Posterior vena cava (tissue), 2 donors: ENCODE results near the gene PRSS2. TPM values are rescaled to one million over a fixed set of nuclear protein-coding genes. Genes with fewer than 3 reads are reported as not detected.

ENCODE experiments used
- DNase-seq: peaks from one replicate; pipeline ENCODE4 v3.0.0-alpha.2; 2020; ENCODE audit warnings: low spot score
- intact Hi-C, 2 donors: fragments of 100-400 bp; cut with DNase I; formaldehyde crosslinking; loops; one replicate each; pipeline versions ENCODE4 v1.14.1 to v1.14.2; 2022 to 2023
- total RNA-seq, 2 donors: library from RNA; stranded (reverse); fragmentation: NEBNext Ultra II Directional; extraction: Animal tissue kit (Norgen Biotek cat#: 25700); gene quantifications; one replicate each; pipeline ENCODE4 v1.2.1, GENCODE V29; 2021
- donor health status: DM: yes; HTN: yes; CAD: no.
- donor health status: DM: yes; HTN: yes; CAD: no.

The PRSS2 gene
- total RNA-seq, 2 donors from 2014 or later, result 1.9 to 9.0 TPM

GRCh38 chr7:142796501-142797390 lies 26.0 kb downstream of the PRSS2 start:
- intact Hi-C loops, result no loop called here
- no peak for DNase-seq

GRCh38 chr7:142797391-142798377 lies 26.9 kb downstream of the PRSS2 start:
- DNase-seq, result no peak
- intact Hi-C loops, result no loop called here

GRCh38 chr7:142798451-142799436 lies 28.0 kb downstream of the PRSS2 start:
- intact Hi-C loops, result no loop called here
- DNase-seq, result no peak

GRCh38 chr7:142799437-142799835 lies 28.7 kb downstream of the PRSS2 start:
- intact Hi-C loops, result no loop called here
- DNase-seq, result no peak

GRCh38 chr7:142800088-142800487 lies 29.3 kb downstream of the PRSS2 start:
- intact Hi-C loops, result no loop called here
- no peak for DNase-seq

GRCh38 chr7:142800699-142801260 lies 30.0 kb downstream of the PRSS2 start:
- intact Hi-C loops, result no loop called here

GRCh38 chr7:142801601-142802295 lies 31.0 kb downstream of the PRSS2 start:
- no peak for DNase-seq
- intact Hi-C loops, result no loop called here

More at GRCh38 chr7:142800699-142801260, 30.0 kb downstream of the PRSS2 start:
- DNase-seq, result no peak

GRCh38 chr7:142802301-142802700 lies 31.5 kb downstream of the PRSS2 start:
- intact Hi-C loops, result no loop called here

GRCh38 chr7:142803901-142804300 lies 33.1 kb downstream of the PRSS2 start:
- no peak for DNase-seq
- intact Hi-C loops, result no loop called here

More at GRCh38 chr7:142802301-142802700, 31.5 kb downstream of the PRSS2 start:
- DNase-seq, result no peak

- intact Hi-C loops, result no loop called here
- no peak for DNase-seq
These were observed 34.0 kb downstream of the PRSS2 start for GRCh38 chr7:142804728-142805207.

- intact Hi-C loops, result no loop called here
- no peak for DNase-seq
These were observed 34.7 kb downstream of the PRSS2 start for GRCh38 chr7:142805350-142806021.

- intact Hi-C loops, result no loop called here
- no peak for DNase-seq
These were observed 35.2 kb downstream of the PRSS2 start for GRCh38 chr7:142806022-142806356.

- DNase-seq, result no peak
- intact Hi-C loops, result no loop called here
These were observed 36.2 kb downstream of the PRSS2 start for GRCh38 chr7:142806957-142807356.

- intact Hi-C loops, result no loop called here
- no peak for DNase-seq
These were observed 37.2 kb downstream of the PRSS2 start for GRCh38 chr7:142807855-142808460.

- no peak for DNase-seq
- intact Hi-C loops, result no loop called here
These were observed 37.7 kb downstream of the PRSS2 start for GRCh38 chr7:142808461-142808801.

GRCh38 chr7:142808802-142809583 lies 38.2 kb downstream of the PRSS2 start:
- intact Hi-C loops, result no loop called here
- no peak for DNase-seq
